Fibroblast of skin of abdomen (primary cell): ENCODE results near the gene MAP2K1.
"Not testable (repeated sequence)": the region's sequence is repeated elsewhere in the genome, so short reads cannot be mapped to it uniquely, and the experiment has no call there.

ENCODE experiments used
- DNase-seq: peaks from one replicate; pipeline ENCODE4 v3.0.0-alpha.2; 2013

MAP2K1 gene

GRCh38 chr15:66425837-66426236, 39.1 kb downstream of the MAP2K1 start:
- no peak for DNase-seq

DNA sequence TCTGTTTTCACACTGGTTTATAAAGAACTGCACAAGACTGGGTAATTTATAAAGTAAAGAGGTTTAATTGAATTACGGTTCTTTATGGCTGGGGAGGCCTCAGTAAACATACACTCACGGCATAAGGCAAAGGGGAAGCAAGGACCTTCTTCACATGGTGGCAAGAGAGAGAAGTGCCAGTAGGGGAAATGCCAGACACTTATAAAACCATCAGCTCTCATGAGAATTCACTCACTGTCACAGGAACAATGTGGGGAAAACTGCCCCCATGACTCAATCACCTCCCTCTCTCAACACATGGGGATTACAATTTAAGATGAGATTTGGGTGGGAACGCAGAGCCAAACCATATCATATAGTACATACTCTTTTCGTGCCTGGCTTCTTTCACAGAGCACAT, 42.4 kb downstream of the MAP2K1 start:
- no peak for DNase-seq

DNA sequence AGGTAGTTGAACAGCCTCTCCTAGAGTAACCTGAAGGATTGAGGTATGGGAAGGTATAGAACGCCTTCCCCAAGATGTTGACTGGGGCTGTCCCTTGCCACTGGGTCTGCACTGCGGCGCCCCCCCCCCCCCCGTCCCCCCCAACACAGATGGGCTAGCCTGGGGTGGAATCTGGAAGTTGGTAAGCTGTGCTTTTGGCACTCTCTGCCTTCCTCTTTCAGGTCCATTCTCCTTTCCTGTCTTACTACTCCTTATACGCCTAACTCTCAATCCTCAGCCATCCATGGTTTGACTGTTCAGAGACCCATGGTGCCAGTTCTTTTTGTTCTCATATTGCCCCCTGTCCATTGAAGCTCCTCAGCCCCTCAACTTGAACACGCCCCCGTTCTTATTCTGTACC, 42.8 kb downstream of the MAP2K1 start:
- no peak for DNase-seq

- no peak for DNase-seq
Measured at GRCh38 chr15:66430627-66431255, 44.0 kb downstream of the MAP2K1 start.

- DNase-seq: no peak
Measured at GRCh38 chr15:66433726-66434125, 47.0 kb downstream of the MAP2K1 start.

- no peak for DNase-seq
Measured at GRCh38 chr15:66440501-66440900, 53.8 kb downstream of the MAP2K1 start.

- peak; percentile 6 for DNase-seq
Measured at GRCh38 chr15:66452420-66452819, 65.7 kb downstream of the MAP2K1 start.

DNA sequence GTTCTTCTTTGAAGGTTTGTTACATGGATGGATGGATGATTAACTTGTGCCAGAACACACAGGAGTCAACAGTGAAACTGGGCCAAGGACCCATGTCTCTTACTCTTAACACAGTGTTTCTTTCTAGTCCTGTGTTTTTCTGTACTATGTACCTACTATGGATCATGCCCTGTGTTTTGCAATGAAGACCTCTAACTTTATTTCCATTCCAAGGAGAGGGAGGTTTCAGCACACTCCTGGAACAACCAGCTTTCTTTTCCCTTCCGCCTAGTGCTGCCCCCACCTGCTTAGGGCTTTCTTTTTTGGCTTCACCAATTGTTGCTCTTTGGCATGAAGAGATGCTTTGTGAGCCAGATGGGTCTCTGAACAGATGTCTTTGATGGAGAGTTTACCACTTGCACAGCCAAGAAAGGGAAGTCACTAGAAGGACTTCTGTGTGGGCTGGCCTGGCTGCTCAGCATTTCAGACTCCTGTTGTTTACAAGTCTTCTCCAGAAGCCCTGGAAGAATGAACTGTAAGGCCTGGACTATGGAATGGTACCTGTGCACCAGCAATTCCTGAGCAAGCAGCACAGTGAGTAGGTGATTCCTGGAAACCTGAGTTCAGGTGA, 66.4 kb downstream of the MAP2K1 start:
- no peak for DNase-seq

- no peak for DNase-seq
Measured at GRCh38 chr15:66454143-66454542, 67.4 kb downstream of the MAP2K1 start.

DNA sequence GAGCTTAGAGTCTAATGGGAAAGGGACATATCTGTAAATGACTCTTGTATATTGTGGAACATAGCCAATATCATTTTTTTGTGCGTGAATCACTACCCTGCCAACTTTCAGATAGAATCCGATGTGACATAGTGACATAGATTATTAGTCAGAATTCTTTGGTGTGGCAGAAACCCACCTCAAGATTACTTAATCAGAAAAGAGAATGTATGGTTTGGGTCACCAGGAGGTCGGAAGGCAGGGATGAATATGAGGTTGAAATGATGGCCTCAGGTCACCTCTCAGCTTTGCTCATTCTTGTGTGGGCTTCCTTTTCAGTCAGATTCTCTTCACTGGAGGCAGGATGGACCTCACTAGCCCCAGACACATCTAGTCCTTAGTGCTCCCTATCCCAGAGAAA, 69.5 kb downstream of the MAP2K1 start:
- DNase-seq: peak; percentile 4

DNA sequence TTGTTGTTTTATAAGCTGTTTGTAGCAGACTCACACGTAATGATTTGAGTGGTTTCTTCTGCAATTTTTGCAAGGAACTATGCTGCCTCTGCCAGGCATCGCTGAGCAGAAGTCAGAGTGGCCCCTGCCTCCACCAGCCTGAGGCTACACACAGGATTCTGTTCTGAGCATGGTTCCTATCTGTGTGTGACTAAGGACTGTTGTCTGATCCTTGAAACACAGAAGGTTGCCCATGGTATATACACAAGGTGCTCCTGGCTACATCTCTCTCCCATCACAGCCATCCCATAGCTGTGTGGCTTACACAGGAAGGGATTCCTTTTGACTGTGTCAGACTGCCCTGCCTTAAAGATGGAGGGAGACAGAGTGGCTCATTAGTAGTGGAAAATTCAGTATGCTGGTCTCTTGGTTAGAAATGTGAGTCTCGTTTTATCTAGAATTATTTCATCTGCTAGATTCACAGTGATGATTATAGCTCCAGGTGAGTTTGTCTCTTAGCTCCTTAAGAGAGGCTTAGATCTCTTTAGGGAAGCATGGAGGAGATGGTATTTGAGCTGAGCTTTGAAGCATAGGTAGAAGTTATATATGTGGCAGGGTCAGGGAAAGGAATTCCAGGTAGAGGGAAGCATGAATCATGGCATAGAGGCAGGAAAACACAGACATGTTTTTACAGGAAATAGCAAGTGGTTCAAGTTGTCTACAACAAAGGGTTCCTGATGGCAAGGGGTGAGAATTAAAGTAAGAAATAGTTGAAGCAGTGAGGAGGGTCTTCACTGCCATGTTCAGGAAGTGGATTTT, 73.3 kb downstream of the MAP2K1 start:
- peak; percentile 60 for DNase-seq

- not testable (repeated sequence) for DNase-seq
Measured at GRCh38 chr15:66461294-66461693, 74.6 kb downstream of the MAP2K1 start.

- DNase-seq: no peak
Measured at GRCh38 chr15:66461917-66462316, 75.2 kb downstream of the MAP2K1 start.

DNA sequence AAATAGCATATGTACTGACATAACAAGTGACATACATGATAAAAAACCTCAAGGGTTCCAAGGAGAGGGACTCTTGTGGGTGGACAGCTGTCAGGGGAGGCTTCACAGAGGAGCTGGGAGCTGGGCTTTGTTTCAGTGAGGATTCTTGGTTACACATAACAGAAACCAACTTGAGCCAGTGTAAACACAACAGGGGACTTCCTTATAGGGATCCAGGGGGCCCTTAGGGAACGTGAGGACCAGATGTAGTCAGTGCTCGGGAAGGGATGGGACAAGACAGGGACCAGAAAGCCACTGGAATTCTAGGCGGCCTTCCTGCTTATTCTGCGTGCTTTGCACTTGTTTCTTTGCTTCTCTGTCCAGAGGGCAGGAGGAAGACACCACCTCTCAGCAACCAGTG, 75.9 kb downstream of the MAP2K1 start:
- no peak for DNase-seq

- DNase-seq: not testable (repeated sequence)
Measured at GRCh38 chr15:66465294-66465693, 78.6 kb downstream of the MAP2K1 start.

GRCh38 chr15:66467162-66468040, 80.7 kb downstream of the MAP2K1 start:
- not testable (repeated sequence) for DNase-seq

DNA sequence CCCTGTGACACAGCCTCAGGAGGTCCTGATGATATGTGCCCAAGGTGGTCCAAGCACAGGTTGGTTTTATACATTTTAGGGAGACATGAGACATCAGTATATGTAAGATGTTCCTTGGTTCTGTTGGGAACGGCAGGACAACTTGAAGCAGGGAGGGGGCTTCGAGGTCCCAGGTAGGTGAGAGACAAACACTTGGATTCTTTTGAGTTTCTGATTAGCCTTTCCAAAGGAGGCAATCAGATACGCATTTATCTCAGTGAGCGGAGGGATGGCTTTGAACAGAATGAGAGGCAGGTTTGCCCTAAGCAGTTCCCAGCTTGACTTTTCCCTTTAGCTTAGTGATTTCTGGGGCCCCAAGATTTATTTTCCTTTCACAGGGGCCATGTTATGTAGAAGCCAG, 84.1 kb downstream of the MAP2K1 start:
- not testable (repeated sequence) for DNase-seq

- peak; percentile 64 for DNase-seq
Measured at GRCh38 chr15:66472176-66472999, 85.7 kb downstream of the MAP2K1 start.

DNA sequence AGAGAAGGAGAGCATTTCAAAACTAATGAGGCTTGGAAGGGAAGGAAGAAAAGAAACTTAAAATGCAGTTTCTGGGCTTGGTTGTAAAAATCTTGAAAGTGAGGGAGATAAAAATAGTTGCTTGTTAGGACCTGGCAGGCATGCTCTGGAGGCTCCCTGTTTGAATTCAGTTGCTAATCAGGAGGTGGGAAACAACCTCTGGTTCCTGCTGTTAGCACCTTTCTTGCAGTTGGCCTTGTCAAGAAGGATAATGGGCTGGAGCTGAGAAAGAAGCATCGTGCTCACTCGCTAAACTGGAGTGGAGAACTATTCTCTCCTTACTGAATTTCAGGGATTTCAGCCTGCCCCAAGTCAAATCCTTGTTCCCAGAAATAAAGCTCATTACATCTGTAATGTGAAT, 87.4 kb downstream of the MAP2K1 start:
- DNase-seq: no peak

DNA sequence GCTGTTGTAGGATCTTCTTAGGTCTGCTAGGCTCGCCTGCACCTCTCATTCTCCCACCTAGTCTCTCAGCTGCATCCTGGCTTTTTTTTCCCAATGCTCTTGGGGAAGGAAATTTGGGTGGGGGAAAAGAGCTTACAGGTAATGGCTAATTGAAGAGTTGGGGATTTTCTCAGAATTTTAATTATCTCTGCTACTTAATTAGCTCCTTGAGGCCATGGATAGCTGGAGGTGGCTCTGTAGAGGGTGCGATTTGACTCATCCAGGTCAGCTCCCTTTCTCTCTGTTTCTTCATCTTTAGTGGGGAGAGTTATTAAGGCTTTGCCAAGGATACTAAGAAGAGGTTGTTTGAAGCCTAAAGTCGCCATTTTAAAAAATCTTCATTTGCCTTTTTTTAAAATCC, 88.3 kb downstream of the MAP2K1 start:
- DNase-seq: no peak

GRCh38 chr15:66476535-66476934, 89.8 kb downstream of the MAP2K1 start:
- DNase-seq: no peak

- DNase-seq: no peak
Measured at GRCh38 chr15:66477011-66477410, 90.3 kb downstream of the MAP2K1 start.
